ENCODE results near the gene ALPL.
A peak's percentile ranks its signal among the peaks of the same experiment; 100 is the strongest.

Gene ALPL

GRCh38 chr1:21604208-21604957, 95.2 kb downstream of the ALPL start:
- no peaks in the 10 kb centered on the region for H3K36me3 ChIP-seq (replicated peaks)
- H3K4me3 ChIP-seq, result no peak overlapping the region
- in situ Hi-C loops (cut with MboI; ENCODE audit: low sequenced_read_pairs), result no loop called here
- no peaks in the 10 kb centered on the region for H3K27me3 ChIP-seq (ENCODE audit: low read depth)
- no peak for DNase-seq (ENCODE audit: low spot score in 2 of 2)
- no peaks in the 10 kb centered on the region for H3K9me3 ChIP-seq
- peaks cover 7% of the 10 kb centered on the region; the same call in 1 of the 2 replicates for H3K4me1 ChIP-seq

- Histone ChIP-seq H3K4me3 (no peak overlapping the region), H3K9me3 (no peaks in the 10 kb centered on the region), H3K27me3 (ENCODE audit: low read depth) (no peaks in the 10 kb centered on the region), H3K4me1 (peaks cover 7% of the 10 kb centered on the region; the same call in 1 of the 2 replicates), H3K36me3 (replicated peaks) (no peaks in the 10 kb centered on the region)
- in situ Hi-C loops (cut with MboI; ENCODE audit: low sequenced_read_pairs), result no loop called here
- no peak for DNase-seq (ENCODE audit: low spot score in 2 of 2)
These were observed 95.9 kb downstream of the ALPL start for GRCh38 chr1:21605012-21605715.

- in situ Hi-C loops (cut with MboI; ENCODE audit: low sequenced_read_pairs), result no loop called here
- no peak for DNase-seq (ENCODE audit: low spot score in 2 of 2)
- no peak overlapping the region for H3K4me3 ChIP-seq
- no peaks in the 10 kb centered on the region for H3K27me3 ChIP-seq (ENCODE audit: low read depth)
- no peaks in the 10 kb centered on the region for H3K9me3 ChIP-seq
- H3K36me3 ChIP-seq (replicated peaks), result no peaks in the 10 kb centered on the region
- H3K4me1 ChIP-seq, result peaks cover 7% of the 10 kb centered on the region; the same call in 1 of the 2 replicates
These were observed 96.9 kb downstream of the ALPL start for GRCh38 chr1:21605964-21606705.

GRCh38 chr1:21607549-21608529, 98.6 kb downstream of the ALPL start:
- Histone ChIP-seq H3K27me3 (ENCODE audit: low read depth) (no peaks in the 10 kb centered on the region), H3K4me3 (no peak overlapping the region), H3K9me3 (no peaks in the 10 kb centered on the region), H3K36me3 (replicated peaks) (no peaks in the 10 kb centered on the region), H3K4me1 (peaks cover 7% of the 10 kb centered on the region; the same call in 1 of the 2 replicates)
- in situ Hi-C loops (cut with MboI; ENCODE audit: low sequenced_read_pairs), result no loop called here
- DNase-seq (ENCODE audit: low spot score in 2 of 2), result peak; percentile 91 to 100

GRCh38 chr1:21608798-21609197, 99.6 kb downstream of the ALPL start:
- in situ Hi-C loops (cut with MboI; ENCODE audit: low sequenced_read_pairs), result no loop called here
- Histone ChIP-seq H3K4me1 (peaks cover 7% of the 10 kb centered on the region; the same call in 1 of the 2 replicates), H3K4me3 (no peak overlapping the region), H3K27me3 (ENCODE audit: low read depth) (no peaks in the 10 kb centered on the region), H3K36me3 (replicated peaks) (no peaks in the 10 kb centered on the region), H3K9me3 (no peaks in the 10 kb centered on the region)
- no peak for DNase-seq (ENCODE audit: low spot score in 2 of 2)

- Histone ChIP-seq H3K27me3 (ENCODE audit: low read depth) (no peaks in the 10 kb centered on the region), H3K4me1 (peaks cover 7% of the 10 kb centered on the region; the same call in 1 of the 2 replicates), H3K4me3 (no peak overlapping the region), H3K36me3 (replicated peaks) (no peaks in the 10 kb centered on the region), H3K9me3 (no peaks in the 10 kb centered on the region)
- no peak for DNase-seq (ENCODE audit: low spot score in 2 of 2)
- in situ Hi-C loops (cut with MboI; ENCODE audit: low sequenced_read_pairs), result no loop called here
These were observed 100.8 kb downstream of the ALPL start for GRCh38 chr1:21610027-21610426.

- Histone ChIP-seq H3K4me3 (no peak overlapping the region), H3K27me3 (ENCODE audit: low read depth) (no peaks in the 10 kb centered on the region), H3K9me3 (no peaks in the 10 kb centered on the region), H3K36me3 (replicated peaks) (no peaks in the 10 kb centered on the region), H3K4me1 (peaks cover 7% of the 10 kb centered on the region; the same call in 1 of the 2 replicates)
- in situ Hi-C loops (cut with MboI; ENCODE audit: low sequenced_read_pairs), result no loop called here
- no peak for DNase-seq (ENCODE audit: low spot score in 2 of 2)
These were observed 102.0 kb downstream of the ALPL start for GRCh38 chr1:21610989-21611785.

GRCh38 chr1:21612057-21612456, 102.8 kb downstream of the ALPL start:
- no peak for DNase-seq (ENCODE audit: low spot score in 2 of 2)
- Histone ChIP-seq H3K9me3 (no peaks in the 10 kb centered on the region), H3K36me3 (replicated peaks) (no peaks in the 10 kb centered on the region), H3K27me3 (ENCODE audit: low read depth) (no peaks in the 10 kb centered on the region), H3K4me1 (peaks cover 7% of the 10 kb centered on the region; the same call in 1 of the 2 replicates), H3K4me3 (no peak overlapping the region)
- in situ Hi-C loops (cut with MboI; ENCODE audit: low sequenced_read_pairs), result no loop called here

- Histone ChIP-seq H3K4me3 (no peak overlapping the region), H3K9me3 (no peaks in the 10 kb centered on the region), H3K27me3 (ENCODE audit: low read depth) (no peaks in the 10 kb centered on the region), H3K36me3 (replicated peaks) (no peaks in the 10 kb centered on the region), H3K4me1 (peaks cover under 1% of the 10 kb centered on the region; the same call in 1 of the 2 replicates)
- no peak for DNase-seq (ENCODE audit: low spot score in 2 of 2)
- in situ Hi-C loops (cut with MboI; ENCODE audit: low sequenced_read_pairs), result no loop called here
These were observed 104.0 kb downstream of the ALPL start for GRCh38 chr1:21613072-21613867.

GRCh38 chr1:21614419-21615115, 105.3 kb downstream of the ALPL start:
- in situ Hi-C loops (cut with MboI; ENCODE audit: low sequenced_read_pairs), result no loop called here
- Histone ChIP-seq H3K4me1 (no peaks in the 10 kb centered on the region), H3K9me3 (no peaks in the 10 kb centered on the region), H3K27me3 (ENCODE audit: low read depth) (no peaks in the 10 kb centered on the region), H3K36me3 (replicated peaks) (no peaks in the 10 kb centered on the region), H3K4me3 (no peak overlapping the region)
- DNase-seq (ENCODE audit: low spot score in 2 of 2), result no peak

- in situ Hi-C loops (cut with MboI; ENCODE audit: low sequenced_read_pairs), result no loop called here
- no peak overlapping the region for H3K4me3 ChIP-seq
- no peaks in the 10 kb centered on the region for H3K9me3 ChIP-seq
- H3K4me1 ChIP-seq, result no peaks in the 10 kb centered on the region
- DNase-seq (ENCODE audit: low spot score in 2 of 2), result no peak
- H3K36me3 ChIP-seq (replicated peaks), result no peaks in the 10 kb centered on the region
- H3K27me3 ChIP-seq (ENCODE audit: low read depth), result no peaks in the 10 kb centered on the region
These were observed 107.1 kb downstream of the ALPL start for GRCh38 chr1:21616372-21616771.

Data from HAP-1 (cell line).